ENCODE data around the gene PDCD11.

Gene PDCD11

GRCh38 chr10:103417601-103418000, 21.2 kb downstream of the PDCD11 start:
- no peak for DNase-seq (ENCODE audit: low spot score)

GRCh38 chr10:103419101-103419500, 22.7 kb downstream of the PDCD11 start:
- DNase-seq (ENCODE audit: low spot score), result no peak

GRCh38 chr10:103423748-103424147, 27.3 kb downstream of the PDCD11 start:
- no peak for DNase-seq (ENCODE audit: low spot score)

DNA sequence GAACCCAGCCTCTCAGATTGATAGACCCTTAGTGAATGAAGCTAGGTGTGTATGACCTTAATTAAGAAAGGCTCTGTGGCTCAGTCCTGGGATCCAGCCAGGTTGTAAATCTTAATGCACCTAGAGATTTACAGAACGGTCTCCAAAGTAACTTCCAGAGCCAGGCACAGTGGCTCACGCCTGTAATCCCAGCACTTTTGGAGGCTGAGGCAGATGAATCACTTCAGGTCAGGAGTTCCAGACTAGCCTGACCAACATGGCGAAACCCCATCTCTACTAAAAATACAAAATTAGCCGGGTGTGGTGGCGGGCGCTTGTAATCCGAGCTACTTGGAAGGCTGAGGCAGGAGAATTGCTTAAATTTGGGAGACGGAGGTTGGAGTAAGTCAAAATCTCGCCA, 31.4 kb downstream of the PDCD11 start:
- DNase-seq (ENCODE audit: low spot score), result no peak

GRCh38 chr10:103428989-103429643, 32.7 kb downstream of the PDCD11 start:
- DNase-seq (ENCODE audit: low spot score), result no peak

DNA sequence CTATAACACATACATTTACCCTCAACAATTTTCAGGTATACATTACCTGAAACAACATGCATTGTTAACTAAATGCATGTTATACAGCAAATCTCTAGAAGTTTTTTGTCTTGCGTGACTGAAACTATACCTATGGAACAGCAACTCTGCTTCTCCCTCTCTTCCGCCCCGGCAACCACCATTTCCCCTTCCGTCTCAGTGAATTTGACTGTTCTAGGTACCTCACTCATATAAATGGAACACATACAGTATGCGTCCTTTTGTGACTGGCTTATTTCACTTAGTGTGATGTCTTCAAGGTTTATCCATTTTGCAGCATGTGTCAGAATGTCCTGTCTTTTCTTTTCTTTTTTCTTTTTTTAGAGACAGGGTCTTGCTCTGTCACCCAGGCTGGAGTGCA, 33.2 kb downstream of the PDCD11 start:
- DNase-seq (ENCODE audit: low spot score), result no peak

- no peak for DNase-seq (ENCODE audit: low spot score)
These were observed 35.5 kb downstream of the PDCD11 start for GRCh38 chr10:103431902-103432301.

GRCh38 chr10:103433858-103434257, 37.4 kb downstream of the PDCD11 start:
- no peak for DNase-seq (ENCODE audit: low spot score)

DNA sequence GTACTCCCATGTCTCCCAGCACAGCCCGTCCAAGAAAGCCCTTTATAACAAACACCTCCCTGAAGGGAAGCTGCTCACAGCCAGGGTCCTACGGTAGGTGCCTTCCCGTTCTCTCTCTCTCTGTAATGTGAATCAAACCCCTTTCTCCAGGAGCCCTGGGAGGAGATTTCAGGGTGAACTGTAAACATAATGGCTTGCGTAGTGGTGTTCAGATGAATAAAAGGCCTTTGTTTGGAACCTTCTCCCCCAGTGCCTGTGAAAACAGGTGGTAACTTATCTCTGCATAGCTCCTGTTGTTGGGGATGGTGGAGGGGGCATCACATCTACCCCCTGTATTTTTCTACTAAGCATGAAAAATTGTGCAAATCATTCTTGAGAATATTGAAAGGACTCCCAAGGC, 43.4 kb downstream of the PDCD11 start:
- DNase-seq (ENCODE audit: low spot score), result no peak

DNA sequence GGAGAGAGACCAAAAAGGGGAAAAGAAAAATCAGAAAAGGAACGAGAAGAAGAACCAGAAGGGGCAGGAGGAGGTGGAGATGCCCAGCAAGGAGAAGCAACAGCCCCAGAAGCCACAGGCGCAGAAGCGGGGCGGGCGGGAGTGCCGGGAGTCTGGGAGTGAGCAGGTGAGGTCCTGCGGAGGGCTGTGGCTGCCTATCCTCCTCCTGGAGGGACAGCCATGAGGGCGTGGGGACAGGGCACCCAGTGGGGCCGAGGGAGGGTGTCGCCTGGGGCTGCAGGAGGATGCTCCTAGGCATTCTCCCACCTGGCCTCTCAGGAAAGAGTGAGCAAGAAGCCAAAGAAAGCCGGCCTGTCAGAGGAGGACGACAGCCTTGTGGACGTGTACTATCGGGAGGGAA, 44.0 kb downstream of the PDCD11 start:
- no peak for DNase-seq (ENCODE audit: low spot score)

DNA sequence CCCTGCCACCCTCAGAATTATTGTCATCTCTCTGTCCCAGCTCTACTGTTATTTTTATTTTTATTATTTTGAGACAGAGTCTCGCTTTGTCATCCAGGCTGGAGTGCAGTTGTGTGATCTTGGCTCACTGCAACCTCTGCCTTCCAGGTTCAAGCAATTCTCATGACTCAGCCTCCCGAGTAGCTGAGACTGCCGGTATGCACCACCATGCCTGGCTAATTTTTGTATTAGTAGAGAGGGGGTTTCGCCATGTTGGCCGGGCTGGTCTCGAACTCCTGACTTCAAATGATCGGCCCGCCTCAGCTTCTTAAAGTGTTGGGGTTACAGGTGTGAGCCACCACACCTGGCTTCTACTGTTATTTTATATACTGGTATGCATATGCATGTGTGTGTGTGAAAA, 44.8 kb downstream of the PDCD11 start:
- no peak for DNase-seq (ENCODE audit: low spot score)

- no peak for DNase-seq (ENCODE audit: low spot score)
These were observed 45.2 kb downstream of the PDCD11 start for GRCh38 chr10:103441611-103442010.

DNA sequence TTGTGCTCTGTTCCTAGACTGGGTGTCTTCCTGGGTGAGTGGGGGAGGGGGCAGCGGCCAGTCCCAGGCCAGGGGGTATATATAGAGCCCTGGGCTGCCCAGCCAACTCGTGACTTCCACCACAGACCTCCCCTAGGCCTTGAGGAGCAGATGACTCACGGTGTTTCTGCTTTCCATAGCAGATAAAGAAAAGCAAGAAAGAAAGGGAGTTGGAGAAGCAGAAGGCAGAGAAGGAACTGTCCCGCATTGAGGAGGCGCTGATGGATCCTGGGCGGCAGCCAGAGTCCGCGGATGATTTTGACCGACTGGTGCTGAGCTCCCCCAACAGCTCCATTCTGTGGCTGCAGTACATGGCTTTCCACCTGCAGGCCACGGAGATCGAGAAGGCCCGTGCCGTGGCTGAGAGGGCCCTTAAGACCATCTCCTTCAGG, 45.6 kb downstream of the PDCD11 start:
- DNase-seq (ENCODE audit: low spot score), result no peak

DNA sequence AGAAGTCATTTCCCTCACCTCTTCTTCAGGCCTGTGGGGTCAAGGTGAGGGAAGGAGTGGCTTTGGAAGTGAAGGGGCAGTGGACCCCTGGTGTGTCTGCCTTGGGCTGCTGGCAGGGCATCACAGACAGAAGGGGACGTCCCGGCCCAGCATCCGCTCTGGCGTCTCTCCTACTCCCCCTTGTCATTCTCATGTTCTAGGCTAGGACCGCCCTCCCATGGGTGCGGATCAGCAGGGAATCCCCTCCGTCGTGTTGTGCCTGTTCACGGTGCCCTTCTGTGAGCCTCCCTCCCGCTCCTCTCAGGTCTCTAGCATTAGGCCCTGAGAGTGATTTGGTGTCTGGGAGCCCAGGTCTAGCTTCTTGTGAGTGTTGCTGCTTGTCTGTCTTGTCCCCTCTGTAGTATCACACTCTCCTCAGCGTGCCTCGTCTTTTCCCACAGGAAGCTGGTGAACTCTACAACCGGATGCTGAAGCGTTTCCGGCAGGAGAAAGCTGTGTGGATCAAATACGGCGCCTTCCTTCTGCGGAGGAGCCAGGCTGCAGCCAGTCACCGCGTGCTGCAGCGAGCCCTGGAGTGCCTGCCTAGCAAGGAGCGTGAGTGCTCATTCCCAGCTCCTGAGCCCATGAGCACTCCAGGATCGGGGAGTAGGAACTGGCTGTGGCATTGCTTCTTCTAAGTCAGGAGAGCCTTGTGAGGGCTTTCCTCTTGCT, 47.2 kb downstream of the PDCD11 start:
- no peak for DNase-seq (ENCODE audit: low spot score)

DNA sequence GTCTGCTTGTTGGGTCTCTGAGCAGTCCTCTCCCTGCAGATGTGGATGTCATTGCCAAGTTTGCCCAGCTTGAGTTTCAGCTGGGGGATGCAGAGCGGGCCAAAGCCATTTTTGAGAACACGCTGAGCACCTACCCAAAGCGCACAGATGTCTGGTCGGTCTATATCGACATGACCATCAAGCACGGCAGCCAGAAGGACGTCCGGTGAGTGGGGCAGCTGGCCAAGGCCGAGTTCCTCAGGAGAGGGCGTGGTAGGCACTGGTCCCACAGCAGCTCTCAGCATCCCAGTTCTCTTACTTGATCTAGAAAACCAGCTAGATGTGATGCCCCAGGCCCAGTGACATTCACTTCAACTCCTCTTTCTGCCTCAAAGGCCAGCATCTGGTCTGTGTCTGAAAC, 48.1 kb downstream of the PDCD11 start:
- DNase-seq (ENCODE audit: low spot score), result no peak

DNA sequence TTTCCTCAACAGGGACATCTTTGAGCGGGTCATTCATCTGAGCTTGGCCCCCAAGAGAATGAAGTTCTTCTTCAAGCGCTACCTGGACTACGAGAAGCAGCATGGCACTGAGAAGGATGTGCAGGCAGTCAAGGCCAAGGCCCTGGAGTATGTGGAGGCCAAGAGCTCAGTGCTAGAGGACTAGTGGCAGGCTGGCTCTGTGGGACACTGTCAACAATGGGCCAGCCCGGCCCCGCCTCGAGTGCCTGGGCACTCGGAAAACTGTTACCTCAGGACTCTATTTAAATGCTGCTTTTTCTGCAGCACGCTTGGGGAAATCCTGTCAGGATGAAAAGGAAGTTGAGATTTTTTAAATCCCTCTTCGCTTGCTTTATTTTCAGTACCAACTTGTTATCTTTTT, 48.9 kb downstream of the PDCD11 start:
- DNase-seq (ENCODE audit: low spot score), result no peak

GRCh38 chr10:103445767-103446567, 49.5 kb downstream of the PDCD11 start:
- no peak for DNase-seq (ENCODE audit: low spot score)

GRCh38 chr10:103447187-103447586, 50.8 kb downstream of the PDCD11 start:
- no peak for DNase-seq (ENCODE audit: low spot score)

DNA sequence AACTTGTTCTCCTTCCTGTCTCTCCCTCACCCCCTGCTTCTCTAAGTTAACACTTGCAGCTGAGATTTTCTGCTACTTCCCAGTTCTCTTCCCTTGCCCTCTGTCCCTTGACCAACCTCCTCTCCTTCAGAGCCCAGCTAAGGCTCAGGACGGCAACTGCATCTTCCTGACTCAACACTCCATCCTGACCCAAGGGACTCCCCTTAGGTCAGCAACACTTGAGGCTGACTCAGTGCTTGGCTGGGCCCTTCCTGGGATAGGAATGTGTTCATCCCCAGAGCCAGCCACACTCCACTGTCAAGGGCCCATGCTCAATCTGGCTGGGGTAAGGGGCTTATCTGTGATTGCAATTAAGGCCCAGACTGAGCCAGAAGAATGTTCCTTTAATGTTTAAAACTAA, 52.3 kb downstream of the PDCD11 start:
- no peak for DNase-seq (ENCODE audit: low spot score)

- no peak for DNase-seq (ENCODE audit: low spot score)
These were observed 53.0 kb downstream of the PDCD11 start for GRCh38 chr10:103449208-103450144.

DNA sequence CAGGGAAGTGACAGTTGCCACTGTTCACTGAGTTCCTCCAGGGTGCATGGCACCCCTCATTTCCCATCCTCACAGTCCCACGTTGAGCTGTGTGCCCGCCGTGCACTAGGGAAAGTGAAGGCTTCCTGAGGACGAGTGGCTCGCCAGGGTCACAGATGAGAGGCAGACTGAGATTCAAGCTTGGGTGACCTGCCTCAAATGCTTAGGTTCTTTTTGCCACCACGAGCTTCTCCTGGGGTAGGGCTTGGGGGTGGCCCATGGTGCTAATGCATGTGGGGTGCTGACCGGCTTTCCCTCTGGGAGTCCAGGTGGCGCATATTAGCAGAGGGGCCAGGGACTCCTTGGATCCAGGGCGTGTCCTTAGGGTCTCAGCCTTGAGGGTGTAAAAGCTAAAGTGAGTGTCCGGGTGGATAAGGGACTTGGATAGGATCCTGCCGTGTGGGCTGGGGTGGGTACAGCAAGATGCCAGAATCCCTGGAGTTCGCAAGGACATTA, 53.8 kb downstream of the PDCD11 start:
- DNase-seq (ENCODE audit: low spot score), result no peak
